ENCODE measurements around the gene GPR84. TPM values are rescaled to one million over a fixed set of nuclear protein-coding genes. Genes with fewer than 3 reads are reported as not detected.
"Not testable (repeated sequence)": the region's sequence is repeated elsewhere in the genome, so short reads cannot be mapped to it uniquely, and the experiment has no call there.

The GPR84 gene
- total and polyA plus RNA-seq, 2 donors (not counting 3 experiments of a cell fraction or from before 2014, with no cell fraction given): not detected

DNA sequence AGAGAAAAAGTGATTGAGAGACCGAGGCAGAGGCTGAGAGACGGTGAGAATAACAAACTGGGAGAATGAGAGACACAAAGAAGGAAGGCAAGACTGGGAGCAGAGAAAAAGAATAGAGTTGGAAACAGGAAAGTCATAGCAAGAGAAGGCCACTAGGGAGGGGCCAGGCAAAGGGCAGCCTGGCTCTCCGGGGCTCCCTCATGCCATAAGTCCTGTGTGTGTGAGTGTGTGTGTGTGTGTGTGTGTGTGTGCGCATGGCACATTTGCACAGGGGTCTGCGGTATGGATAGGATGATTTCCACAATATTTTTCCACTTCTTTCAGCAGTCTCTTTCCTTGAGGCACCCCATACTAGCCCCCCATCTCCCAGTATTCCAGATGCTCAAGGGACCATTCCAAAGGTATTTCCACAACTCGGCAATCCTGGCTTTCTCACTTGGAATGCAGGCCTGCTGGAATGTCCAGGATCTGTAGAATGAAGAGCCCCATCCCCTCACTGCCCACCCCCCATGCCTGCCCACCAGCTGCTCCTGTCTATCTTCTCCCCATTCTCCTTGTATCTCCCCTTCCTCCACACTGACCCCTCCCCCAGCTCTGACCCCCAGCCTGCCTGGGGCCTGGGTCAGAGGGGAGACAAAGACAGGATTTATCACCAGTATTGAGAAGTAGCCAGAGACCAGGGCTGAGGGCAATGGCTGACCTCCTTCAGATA, 9.0 kb downstream of the GPR84 start:
- POLR2A ChIA-PET: no interaction called here
- Histone ChIP-seq H2AFZ (ENCODE audit: low read depth, low read length) (no peak overlapping the region), H3K4me3 (replicated peaks in 1 of 3; ENCODE audit: insufficient read depth in 1 of 3, low read depth in 1 of 3, low read length in 3 of 3) (no peak overlapping the region), H3K4me1 (ENCODE audit: control insufficient read depth, extremely low read depth, insufficient read depth, low read length) (peaks cover 20% of the 10 kb centered on the region), H4K20me1 (replicated peaks; ENCODE audit: control insufficient read depth, extremely low read depth, insufficient read depth, low read length) (no peaks in the 10 kb centered on the region), H3K79me2 (ENCODE audit: control insufficient read depth, insufficient read depth, low read length) (no peaks in the 10 kb centered on the region), H3K27me3 (ENCODE audit: control insufficient read depth in 2 of 2, insufficient read depth in 2 of 2, low read length in 2 of 2) (no peaks in the 10 kb centered on the region), H3K9me1 (replicated peaks; ENCODE audit: control insufficient read depth, extremely low read depth, insufficient read depth, low read length) (no peaks in the 10 kb centered on the region), H3K36me3 (ENCODE audit: control insufficient read depth in 2 of 2, extremely low read depth in 1 of 2, insufficient read depth in 2 of 2, low read length in 2 of 2) (peaks cover 1 to 7% of the 10 kb centered on the region in 2 experiments), H3K9ac (replicated peaks; ENCODE audit: extremely low read depth, insufficient read depth, low read length) (no peak overlapping the region), H3K4me2 (ENCODE audit: insufficient read depth, low read length) (no peak overlapping the region), H3K9me3 (replicated peaks; ENCODE audit: control insufficient read depth, insufficient read depth, low read length) (no peaks in the 10 kb centered on the region), H3K27ac (ENCODE audit: insufficient read depth, low read depth, low read length) (no peak overlapping the region)
- FAIRE-seq (no peak), DNase-seq (ENCODE audit: low read depth, low spot score) (no peak)
- intact Hi-C loops (cut with micrococcal nuclease): no loop called here
- TF ChIP-seq, protein P1, sequence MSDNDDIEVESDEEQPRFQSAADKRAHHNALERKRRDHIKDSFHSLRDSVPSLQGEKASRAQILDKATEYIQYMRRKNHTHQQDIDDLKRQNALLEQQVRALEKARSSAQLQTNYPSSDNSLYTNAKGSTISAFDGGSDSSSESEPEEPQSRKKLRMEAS (IDR thresholded peaks at IDR 0.05; ENCODE audit: insufficient read depth, insufficient read length): no peak
- TF ChIP-seq MYC (IDR thresholded peaks at IDR 0.05; ENCODE audit: low read depth, low read length): no peak
- no peak for TF ChIP-seq EZH2 (IDR thresholded peaks at IDR 0.05; ENCODE audit: borderline replicate concordance, low read depth, low read length, severe bottlenecking)
- TF ChIP-seq GATA2 (IDR thresholded peaks at IDR 0.05; ENCODE audit: insufficient read depth, insufficient read length, low read depth, low read length): no peak
- no peak for TF ChIP-seq POLR2AphosphoS5 (IDR thresholded peaks at IDR 0.05; ENCODE audit: insufficient read depth, low read depth, low read length)
- TF ChIP-seq, protein P2, sequence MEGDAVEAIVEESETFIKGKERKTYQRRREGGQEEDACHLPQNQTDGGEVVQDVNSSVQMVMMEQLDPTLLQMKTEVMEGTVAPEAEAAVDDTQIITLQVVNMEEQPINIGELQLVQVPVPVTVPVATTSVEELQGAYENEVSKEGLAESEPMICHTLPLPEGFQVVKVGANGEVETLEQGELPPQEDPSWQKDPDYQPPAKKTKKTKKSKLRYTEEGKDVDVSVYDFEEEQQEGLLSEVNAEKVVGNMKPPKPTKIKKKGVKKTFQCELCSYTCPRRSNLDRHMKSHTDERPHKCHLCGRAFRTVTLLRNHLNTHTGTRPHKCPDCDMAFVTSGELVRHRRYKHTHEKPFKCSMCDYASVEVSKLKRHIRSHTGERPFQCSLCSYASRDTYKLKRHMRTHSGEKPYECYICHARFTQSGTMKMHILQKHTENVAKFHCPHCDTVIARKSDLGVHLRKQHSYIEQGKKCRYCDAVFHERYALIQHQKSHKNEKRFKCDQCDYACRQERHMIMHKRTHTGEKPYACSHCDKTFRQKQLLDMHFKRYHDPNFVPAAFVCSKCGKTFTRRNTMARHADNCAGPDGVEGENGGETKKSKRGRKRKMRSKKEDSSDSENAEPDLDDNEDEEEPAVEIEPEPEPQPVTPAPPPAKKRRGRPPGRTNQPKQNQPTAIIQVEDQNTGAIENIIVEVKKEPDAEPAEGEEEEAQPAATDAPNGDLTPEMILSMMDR (IDR thresholded peaks at IDR 0.05; ENCODE audit: extremely low read depth in 1 of 2, insufficient read depth in 1 of 2, low read depth in 1 of 2, low read length in 2 of 2): no peak
- no peak for TF ChIP-seq FOS (IDR thresholded peaks at IDR 0.05; ENCODE audit: borderline replicate concordance, insufficient read depth, low read length)
- no peak for TF ChIP-seq JUN (IDR thresholded peaks at IDR 0.05; ENCODE audit: borderline replicate concordance, insufficient read depth, insufficient read length, low read depth)
- TF ChIP-seq POLR2A (IDR thresholded peaks at IDR 0.05; ENCODE audit: low read depth, low read length): no peak
- CTCF ChIA-PET: interaction anchor here (4.7 to 7.8 kb wide), 2 partner anchors 19 to 30 kb away, joined by 24 to 61 read pairs; partner anchors contain the start of gene COPZ1
- dilution Hi-C loops (cut with MboI; ENCODE audit: extremely low pct_ligation_motif_present, low sequenced_read_pairs): no loop called here
- no TSS peak for BruUV-seq (replicated peaks)

DNA sequence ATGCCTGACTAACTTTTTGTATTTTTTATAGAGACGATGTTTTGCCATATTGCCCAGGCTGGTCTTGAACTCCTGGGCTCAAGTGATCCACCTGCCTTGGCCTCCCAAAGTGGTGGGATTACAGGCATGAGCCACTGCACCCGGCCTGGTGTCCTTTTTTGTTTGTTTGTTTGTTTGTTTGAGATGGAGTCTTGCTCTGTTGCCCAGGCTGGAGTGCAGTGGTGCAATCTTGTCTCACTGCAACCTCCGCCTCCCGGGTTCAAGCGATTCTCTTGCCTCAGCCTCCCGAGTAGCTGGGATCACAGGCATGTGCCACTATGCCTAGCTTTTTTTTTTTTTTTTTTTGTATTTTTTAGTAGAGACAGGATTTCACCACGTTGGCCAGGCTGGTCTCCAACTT, 10.0 kb downstream of the GPR84 start:
- H3K27ac ChIP-seq (ENCODE audit: insufficient read depth, low read depth, low read length); intact Hi-C loops (cut with micrococcal nuclease): not testable (repeated sequence)

More for the DNA sequence above, 10.0 kb downstream of the GPR84 start:
- peaks cover 11% of the 10 kb centered on the region for H3K4me1 ChIP-seq (ENCODE audit: control insufficient read depth, extremely low read depth, insufficient read depth, low read length)
- H2AFZ ChIP-seq (ENCODE audit: low read depth, low read length); H3K27me3 ChIP-seq (ENCODE audit: control insufficient read depth in 2 of 2, insufficient read depth in 2 of 2, low read length in 2 of 2); DNase-seq (ENCODE audit: low read depth, low spot score); H3K9me3 ChIP-seq (replicated peaks; ENCODE audit: control insufficient read depth, insufficient read depth, low read length); H3K4me2 ChIP-seq (ENCODE audit: insufficient read depth, low read length); POLR2A ChIA-PET; H3K4me3 ChIP-seq (replicated peaks in 1 of 3; ENCODE audit: insufficient read depth in 1 of 3, low read depth in 1 of 3, low read length in 3 of 3); FAIRE-seq; dilution Hi-C loops (cut with MboI; ENCODE audit: extremely low pct_ligation_motif_present, low sequenced_read_pairs); CTCF ChIA-PET; H3K79me2 ChIP-seq (ENCODE audit: control insufficient read depth, insufficient read depth, low read length); H3K9me1 ChIP-seq (replicated peaks; ENCODE audit: control insufficient read depth, extremely low read depth, insufficient read depth, low read length); H3K9ac ChIP-seq (replicated peaks; ENCODE audit: extremely low read depth, insufficient read depth, low read length); BruUV-seq (replicated peaks); H4K20me1 ChIP-seq (replicated peaks; ENCODE audit: control insufficient read depth, extremely low read depth, insufficient read depth, low read length): not testable (repeated sequence)
- H3K36me3 ChIP-seq (ENCODE audit: control insufficient read depth in 2 of 2, extremely low read depth in 1 of 2, insufficient read depth in 2 of 2, low read length in 2 of 2): peaks cover 8 to 15% of the 10 kb centered on the region in 2 experiments

Data from endothelial cell of umbilical vein (primary cell).